Large intestine (tissue), 3 donors: Measurements from ENCODE around the gene MLN. TPM values are rescaled to one million over a fixed set of nuclear protein-coding genes. Genes with fewer than 3 reads are reported as not detected.
A peak's percentile ranks its signal among the peaks of the same experiment; 100 is the strongest.

ENCODE experiments used
- DNase-seq, 2 donors: peaks; one replicate each; pipeline versions ENCODE4 v3.0.0 to v3.0.0-alpha.2; 2013
- H3K27ac ChIP-seq: one replicate; pipeline ENCODE4 v1.5.1; 2013; ENCODE audit warnings: low read length
- H3K27me3 ChIP-seq: 2 replicates; pipeline ENCODE4 v1.6.1; 2013; ENCODE audit warnings: low read length; ENCODE audit not compliant: control insufficient read depth, insufficient read depth
- H3K36me3 ChIP-seq: 2 replicates; pipeline ENCODE4 v1.6.1; 2013; ENCODE audit warnings: low read length; ENCODE audit not compliant: control insufficient read depth, insufficient read depth
- H3K4me1 ChIP-seq: one replicate; pipeline ENCODE4 v1.6.1; 2013; ENCODE audit warnings: low read length; ENCODE audit not compliant: control insufficient read depth, insufficient read depth
- H3K4me3 ChIP-seq: one replicate; pipeline ENCODE4 v1.5.1; 2013; ENCODE audit warnings: low read length
- H3K9me3 ChIP-seq: one replicate; pipeline ENCODE4 v1.6.1; 2013; ENCODE audit warnings: mild to moderate bottlenecking, low read depth, low read length, moderate library complexity; ENCODE audit not compliant: control insufficient read depth
- WGBS: methylation state at CpG from one replicate; pipeline ENCODE4 v1.1.5; 2013; ENCODE audit warnings: low lambda C conversion rate; ENCODE audit not compliant: insufficient coverage; 5-methylcytosine and 5-hydroxymethylcytosine counted together
- polyA plus RNA-seq: library from polyadenylated mRNA; unstranded; fragments of 120-200 nt; gene quantifications from one replicate; pipeline ENCODE4 v1.2.1, GENCODE V29; 2013

The MLN gene
- polyA plus RNA-seq, 1 donor, result 154 TPM

DNA sequence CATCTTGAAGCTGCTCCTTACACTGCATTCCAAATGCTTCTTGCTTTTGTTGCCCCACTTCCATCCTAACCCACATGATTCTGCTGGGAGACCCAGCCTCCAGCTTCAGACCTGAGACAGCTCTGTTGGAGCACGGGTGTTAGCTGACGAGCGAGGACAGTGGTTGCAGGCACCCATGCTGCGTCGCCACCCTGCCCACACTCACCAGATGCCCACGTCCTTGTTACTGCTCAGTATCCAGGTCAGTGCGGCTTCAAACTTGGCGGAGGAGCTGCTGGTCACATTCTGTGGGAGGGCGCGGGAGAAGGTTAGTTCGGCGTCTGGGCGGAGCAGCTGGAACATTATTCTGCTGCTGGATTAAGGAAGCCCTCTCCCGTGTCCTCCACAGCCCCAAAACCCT lies 23.9 kb downstream of the MLN start:
- Histone ChIP-seq H3K27me3 (no peaks in the 10 kb centered on the region), H3K27ac (no peak overlapping the region), H3K4me1 (no peaks in the 10 kb centered on the region), H3K36me3 (peaks cover 97% of the 10 kb centered on the region), H3K4me3 (no peak overlapping the region), H3K9me3 (no peaks in the 10 kb centered on the region)
- DNase-seq, result no peak
- no CpG with 5 or more reads among the region's 14 CpGs for WGBS

DNA sequence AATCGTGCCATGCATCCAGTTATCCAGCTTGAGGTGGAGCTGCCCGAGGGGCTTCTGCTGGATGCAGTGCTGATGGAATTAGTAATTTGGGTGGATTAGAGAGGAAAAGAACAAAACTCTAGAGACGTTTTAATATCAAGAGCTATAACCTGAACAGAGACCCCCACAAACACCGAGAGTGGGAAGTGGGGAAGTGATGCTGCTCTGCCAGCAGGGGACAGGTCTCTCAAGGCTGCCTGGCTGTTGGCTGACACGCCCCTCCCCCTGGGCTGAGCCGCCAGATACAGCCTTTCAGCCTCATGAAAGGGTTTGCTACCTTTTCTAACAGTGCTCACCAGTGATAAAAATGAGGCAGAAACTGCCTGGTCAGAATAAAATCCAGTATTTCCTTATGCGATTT lies 24.5 kb downstream of the MLN start:
- Histone ChIP-seq H3K27me3 (no peaks in the 10 kb centered on the region), H3K27ac (no peak overlapping the region), H3K4me1 (no peaks in the 10 kb centered on the region), H3K9me3 (no peaks in the 10 kb centered on the region), H3K36me3 (peaks cover 96% of the 10 kb centered on the region), H3K4me3 (no peak overlapping the region)
- no peak for DNase-seq
- no CpG with 5 or more reads among the region's 7 CpGs for WGBS

DNA sequence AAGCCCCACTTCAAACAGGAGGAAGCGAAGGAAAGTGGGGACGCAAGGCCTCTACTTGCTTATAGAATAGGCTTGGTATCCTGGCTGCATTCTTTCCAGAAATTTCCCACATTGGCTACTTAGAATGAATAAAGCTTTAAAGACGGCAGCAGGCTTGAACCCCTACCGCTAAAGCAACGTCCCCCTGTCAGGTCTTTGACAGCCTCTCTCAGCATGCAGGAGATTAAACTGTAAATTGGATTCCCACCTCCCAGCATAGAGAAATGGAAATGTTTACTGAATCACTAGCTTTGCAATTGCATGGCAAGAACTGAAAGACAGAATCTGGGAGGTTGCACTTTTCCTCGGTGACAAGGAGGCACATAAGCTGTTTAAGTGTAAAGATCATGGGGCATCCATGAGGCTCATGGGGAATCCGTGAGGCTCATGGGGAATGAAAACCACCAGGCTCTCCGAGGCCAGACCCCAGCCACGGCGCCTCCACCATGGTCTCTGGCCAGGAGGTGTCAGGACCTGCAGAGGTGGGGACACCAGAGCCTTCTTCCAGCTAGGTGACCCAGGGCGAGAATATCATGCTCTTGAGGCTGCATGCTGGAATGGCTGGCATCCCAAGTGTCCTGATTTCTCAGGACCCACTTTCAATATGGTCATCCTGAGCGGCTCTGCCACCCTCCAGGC lies 25.2 kb downstream of the MLN start:
- Histone ChIP-seq H3K9me3 (no peaks in the 10 kb centered on the region), H3K27me3 (no peaks in the 10 kb centered on the region), H3K36me3 (peaks cover 94% of the 10 kb centered on the region), H3K4me1 (no peaks in the 10 kb centered on the region), H3K27ac (no peak overlapping the region), H3K4me3 (no peak overlapping the region)
- DNase-seq, result no peak
- WGBS, result 100% methylated on average over 1 of the region's 12 CpGs

DNA sequence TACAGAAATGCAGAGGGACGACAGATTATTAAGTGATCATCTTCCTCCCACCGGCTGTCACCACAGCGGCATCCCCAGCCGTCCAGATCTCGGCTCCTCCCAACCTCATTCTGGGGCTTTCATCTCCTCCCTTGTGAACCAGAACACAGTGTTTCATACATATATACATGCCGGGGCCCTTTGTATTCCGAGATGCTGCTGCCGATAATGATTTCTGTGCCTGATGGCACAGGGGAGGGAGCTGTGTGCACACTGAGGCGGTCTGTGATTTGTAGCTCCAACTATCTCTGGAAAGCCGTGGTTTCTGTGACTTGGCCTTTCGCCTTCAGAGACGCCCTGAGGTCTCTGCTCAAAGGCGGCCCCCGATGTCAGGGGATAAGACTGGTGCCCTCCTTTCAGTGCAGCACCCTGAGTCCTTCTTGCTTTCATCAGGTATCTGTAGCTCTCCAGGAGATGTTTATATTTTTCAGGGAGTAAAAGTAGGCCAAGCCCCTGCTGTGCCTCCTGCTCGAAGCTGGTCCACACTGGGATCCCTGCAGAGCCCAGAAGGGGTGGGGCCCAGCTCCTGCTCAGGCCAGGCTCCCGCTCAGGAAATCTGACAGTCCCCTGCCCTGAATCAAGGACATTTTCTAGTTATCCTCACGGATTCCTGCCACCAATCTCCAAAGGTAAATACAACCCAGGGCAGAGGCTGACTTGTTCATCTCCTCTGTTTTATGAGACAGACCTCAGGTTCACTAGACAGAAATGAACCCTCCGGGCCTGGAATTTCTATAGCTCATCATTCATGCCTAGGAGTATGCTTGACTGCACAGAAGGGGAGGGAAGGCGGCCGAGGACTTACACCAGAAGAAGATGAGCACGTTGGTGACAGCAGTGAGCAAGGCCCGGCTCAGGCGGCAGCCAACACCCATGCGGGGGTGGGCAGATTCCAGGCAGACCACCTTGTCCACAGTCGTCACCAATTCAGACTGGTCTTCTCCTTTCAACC lies 26.1 kb downstream of the MLN start:
- Histone ChIP-seq H3K27me3 (no peaks in the 10 kb centered on the region), H3K4me1 (no peaks in the 10 kb centered on the region), H3K36me3 (peaks cover 94% of the 10 kb centered on the region), H3K27ac (no peak overlapping the region), H3K4me3 (no peak overlapping the region), H3K9me3 (no peaks in the 10 kb centered on the region)
- DNase-seq, result no peak
- WGBS, result 95% methylated on average over 4 of the region's 25 CpGs

DNA sequence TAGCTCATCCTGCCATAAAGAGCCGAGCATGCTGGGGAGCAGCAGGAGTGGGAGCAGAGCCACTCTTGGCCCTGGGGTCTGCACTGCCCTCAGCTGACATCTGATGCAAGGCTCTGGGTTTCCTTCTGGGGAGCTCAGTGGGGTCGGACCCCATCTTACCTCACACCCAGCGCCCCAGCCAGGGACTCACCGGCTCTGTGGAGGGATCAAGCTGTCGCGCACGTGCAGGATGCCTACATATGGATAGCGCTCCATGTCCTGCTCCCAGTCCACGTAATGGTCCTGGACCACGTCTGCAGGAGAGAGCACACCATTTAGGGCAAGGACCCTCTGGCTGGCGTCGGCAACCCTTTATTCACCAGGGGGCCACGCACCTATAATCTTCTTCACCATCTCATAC lies 27.0 kb downstream of the MLN start:
- peaks cover 5% of the 10 kb centered on the region for H3K4me1 ChIP-seq
- DNase-seq, result no peak
- no peak overlapping the region for H3K27ac ChIP-seq
- H3K36me3 ChIP-seq, result peaks cover 94% of the 10 kb centered on the region
- no peaks in the 10 kb centered on the region for H3K9me3 ChIP-seq
- H3K27me3 ChIP-seq, result no peaks in the 10 kb centered on the region
- H3K4me3 ChIP-seq, result no peak overlapping the region
- no CpG with 5 or more reads among the region's 13 CpGs for WGBS

DNA sequence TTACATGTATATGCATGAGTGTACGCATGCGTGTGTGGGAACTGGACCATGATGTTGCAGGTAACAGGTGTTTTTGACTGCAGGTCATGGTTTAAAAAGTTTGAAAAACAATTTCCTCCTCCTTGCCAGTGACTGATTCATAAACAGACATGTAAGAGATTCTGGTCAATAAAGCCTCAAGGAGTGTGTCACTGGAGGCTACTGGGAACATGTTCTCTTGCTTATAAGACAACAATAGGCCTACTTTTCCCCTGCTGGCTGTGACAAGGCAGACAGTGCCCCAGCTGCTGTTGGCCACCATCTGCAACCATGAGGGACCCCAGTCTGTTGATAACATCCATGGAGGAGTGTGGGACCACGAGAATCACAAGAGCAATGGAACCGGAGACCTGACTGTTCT lies 27.6 kb downstream of the MLN start:
- H3K27me3 ChIP-seq, result no peaks in the 10 kb centered on the region
- DNase-seq, result no peak
- no peaks in the 10 kb centered on the region for H3K9me3 ChIP-seq
- peaks cover 89% of the 10 kb centered on the region for H3K36me3 ChIP-seq
- H3K4me1 ChIP-seq, result peaks cover 10% of the 10 kb centered on the region
- H3K4me3 ChIP-seq, result no peak overlapping the region
- no peak overlapping the region for H3K27ac ChIP-seq
- WGBS, result no CpG with 5 or more reads among the region's 4 CpGs

DNA sequence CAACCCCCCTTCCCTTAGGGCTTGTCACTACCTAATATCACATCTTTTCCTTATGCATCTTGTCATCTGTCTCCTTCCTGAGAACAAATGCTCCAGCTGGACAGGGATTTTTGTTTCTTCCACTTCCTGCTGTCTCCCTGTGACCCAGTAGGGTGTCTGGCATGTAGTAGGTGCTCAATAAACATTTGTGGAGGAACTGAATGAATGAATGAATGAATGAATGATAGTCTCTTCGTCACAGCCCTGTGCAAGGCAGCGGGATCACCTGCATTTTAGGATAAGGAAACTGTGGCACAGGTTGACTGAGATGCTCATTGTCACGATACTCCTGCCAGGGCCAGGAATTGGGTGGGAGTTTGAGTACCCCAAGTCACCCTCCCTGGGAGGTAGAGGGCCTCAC lies 29.0 kb downstream of the MLN start:
- Histone ChIP-seq H3K27me3 (no peaks in the 10 kb centered on the region), H3K4me1 (peaks cover 21% of the 10 kb centered on the region), H3K27ac (no peak overlapping the region), H3K36me3 (peaks cover 75% of the 10 kb centered on the region), H3K9me3 (no peaks in the 10 kb centered on the region), H3K4me3 (no peak overlapping the region)
- no peak for DNase-seq
- 100% methylated on average over 2 of the region's 3 CpGs for WGBS

DNA sequence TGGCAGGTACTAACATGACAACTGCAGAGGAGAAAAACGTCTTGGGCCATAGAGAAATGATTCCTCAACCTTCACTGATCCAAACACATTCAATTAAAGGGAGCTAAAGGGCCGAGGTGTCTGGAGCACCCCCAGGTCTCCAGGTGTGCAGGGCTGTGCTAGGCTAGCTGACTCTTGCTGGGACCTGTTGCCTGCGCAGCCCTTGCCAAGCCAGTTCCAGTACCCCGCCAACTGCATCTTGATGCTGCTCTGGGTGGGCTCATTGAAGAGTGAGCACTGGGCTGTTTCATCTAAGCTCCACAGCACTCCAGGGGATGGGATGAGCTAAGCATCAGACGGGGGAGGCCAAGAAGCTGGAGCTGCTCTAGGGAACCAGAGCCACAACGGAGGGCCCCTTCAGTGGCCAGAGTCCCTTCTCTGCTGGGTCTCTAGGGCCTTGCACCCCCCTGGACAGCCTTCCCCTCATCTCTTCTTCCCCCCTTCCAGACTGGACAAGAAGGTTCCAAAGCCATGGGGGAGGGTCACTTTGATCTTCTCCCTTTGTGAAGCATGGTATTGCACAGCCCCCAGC lies 30.8 kb downstream of the MLN start:
- Histone ChIP-seq H3K36me3 (peaks cover 57% of the 10 kb centered on the region), H3K4me1 (peaks cover 21% of the 10 kb centered on the region), H3K27me3 (no peaks in the 10 kb centered on the region), H3K4me3 (no peak overlapping the region), H3K9me3 (no peaks in the 10 kb centered on the region), H3K27ac (no peak overlapping the region)
- WGBS, result no CpG with 5 or more reads among the region's 6 CpGs
- DNase-seq, result no peak

DNA sequence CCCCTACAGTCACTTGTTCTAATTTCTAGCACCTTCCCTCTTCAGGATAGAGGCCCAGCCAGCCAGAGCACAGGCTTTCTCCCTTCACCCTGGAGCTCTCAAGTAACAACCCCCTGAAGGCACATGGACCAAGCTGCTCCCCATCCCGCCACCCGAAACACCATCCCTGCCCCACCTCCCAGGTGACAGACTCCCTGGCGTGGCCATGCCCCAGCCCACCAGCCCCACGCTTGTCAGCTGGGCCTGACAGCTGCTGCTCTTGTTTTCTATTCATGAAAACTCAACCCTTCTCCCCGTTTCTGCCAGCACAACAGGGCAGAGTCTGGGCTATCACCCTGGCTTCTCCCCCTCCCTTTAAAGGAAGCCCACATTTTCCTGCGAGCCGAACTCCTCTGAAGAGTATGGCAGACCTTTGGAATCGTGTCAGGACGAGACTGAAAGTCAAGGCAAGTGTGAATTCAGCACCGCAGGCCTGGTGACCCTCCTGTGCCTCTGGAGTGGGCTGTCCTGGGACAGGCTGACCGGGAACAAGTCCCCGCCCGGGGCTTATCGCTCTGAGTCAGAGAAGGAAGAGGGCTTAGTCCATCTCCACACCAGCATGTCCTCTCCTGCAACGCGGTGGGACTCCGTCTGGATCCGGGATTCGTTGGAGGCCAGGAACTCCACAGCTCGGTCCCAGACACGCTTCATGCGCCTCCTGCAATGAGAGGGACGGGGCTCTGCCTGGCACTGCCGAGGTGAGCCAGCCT lies 31.5 kb downstream of the MLN start:
- H3K4me3 ChIP-seq, result no peak overlapping the region
- H3K27me3 ChIP-seq, result no peaks in the 10 kb centered on the region
- no peak for DNase-seq
- peaks cover 50% of the 10 kb centered on the region for H3K36me3 ChIP-seq
- H3K4me1 ChIP-seq, result peaks cover 21% of the 10 kb centered on the region
- no CpG with 5 or more reads among the region's 24 CpGs for whole genome bisulfite sequencing
- H3K9me3 ChIP-seq, result no peaks in the 10 kb centered on the region
- H3K27ac ChIP-seq, result peak overlapping the region; percentile 43
